GM12891 (cell line): ENCODE results near the gene AQP2.
A peak's percentile ranks its signal among the peaks of the same experiment; 100 is the strongest.

ENCODE experiments used
- DNase-seq: peaks from one replicate; pipeline ENCODE4 v3.0.0; 2011; ENCODE audit warnings: low spot score; ENCODE audit not compliant: insufficient read length
- FAIRE-seq: peaks from 2 replicates; lab custom pipeline; 2011; peaks lifted over from hg19 to GRCh38; lab: Jason Lieb, UNC
- PAX5 ChIP-seq: IDR thresholded peaks from 2 replicates; pipeline ENCODE4 v1.6.1; 2011; ENCODE audit warnings: low read length, moderate library complexity, mild to moderate bottlenecking; ENCODE audit not compliant: insufficient read depth, severe bottlenecking
- POLR2A ChIP-seq: IDR thresholded peaks from 2 replicates; pipeline ENCODE4 v1.6.1; 2011; ENCODE audit warnings: low read depth, low read length, control low read depth
- POLR2AphosphoS5 ChIP-seq: IDR thresholded peaks from 2 replicates; pipeline ENCODE4 v1.6.1; 2011; ENCODE audit warnings: low read depth, low read length, control low read depth
- POU2F2 ChIP-seq: IDR thresholded peaks from 2 replicates; pipeline ENCODE4 v1.6.1; 2011; ENCODE audit warnings: low read depth, mild to moderate bottlenecking, control low read depth, low read length, moderate library complexity
- SPI1 ChIP-seq: IDR thresholded peaks from 2 replicates; pipeline ENCODE4 v1.6.1; 2011; ENCODE audit warnings: low read depth, low read length, control low read depth
- TAF1 ChIP-seq: IDR thresholded peaks from 2 replicates; pipeline ENCODE4 v1.6.1; 2011; ENCODE audit warnings: low read depth, low read length, control low read depth

AQP2 gene

GRCh38 chr12:49961111-49961922, 10.8 kb downstream of the AQP2 start, which contains the start of gene AQP5:
Gene AQP5 (plus strand): TSS chr12:49961872. CDS start chr12:49962018, 146 bp downstream.
- TF ChIP-seq SPI1: no peak
- TF ChIP-seq TAF1: no peak
- no peak for TF ChIP-seq POU2F2
- no peak for TF ChIP-seq PAX5
- TF ChIP-seq POLR2AphosphoS5: no peak
- TF ChIP-seq POLR2A: no peak
- no peak for DNase-seq
- FAIRE-seq: no peak

GRCh38 chr12:49961993-49962764, 11.6 kb downstream of the AQP2 start:
- no peak for FAIRE-seq
- TF ChIP-seq PAX5: no peak
- no peak for TF ChIP-seq SPI1
- no peak for TF ChIP-seq POLR2AphosphoS5
- TF ChIP-seq POU2F2: no peak
- TF ChIP-seq POLR2A: no peak
- TF ChIP-seq TAF1: no peak
- no peak for DNase-seq

- DNase-seq: no peak
- FAIRE-seq: no peak
- no peak for TF ChIP-seq POU2F2
- TF ChIP-seq POLR2AphosphoS5: no peak
- TF ChIP-seq TAF1: no peak
- TF ChIP-seq POLR2A: no peak
- no peak for TF ChIP-seq SPI1
- no peak for TF ChIP-seq PAX5
These were observed 12.6 kb downstream of the AQP2 start for GRCh38 chr12:49962861-49963765.

- no peak for TF ChIP-seq POLR2AphosphoS5
- TF ChIP-seq SPI1: no peak
- TF ChIP-seq POLR2A: no peak
- TF ChIP-seq PAX5: no peak
- no peak for TF ChIP-seq TAF1
- TF ChIP-seq POU2F2: no peak
- no peak for FAIRE-seq
- no peak for DNase-seq
These were observed 13.7 kb downstream of the AQP2 start for GRCh38 chr12:49963976-49964815.

- TF ChIP-seq POU2F2 (no peak), POLR2A (no peak), TAF1 (no peak), POLR2AphosphoS5 (no peak), SPI1 (no peak), PAX5 (no peak)
- FAIRE-seq (no peak), DNase-seq (no peak)
These were observed 14.5 kb downstream of the AQP2 start for GRCh38 chr12:49964849-49965624.

- DNase-seq: no peak
- FAIRE-seq: no peak
- TF ChIP-seq SPI1: no peak
- TF ChIP-seq POU2F2: no peak
- no peak for TF ChIP-seq POLR2AphosphoS5
These were observed 15.3 kb downstream of the AQP2 start for GRCh38 chr12:49965836-49966235.

GRCh38 chr12:49966511-49967041, 16.0 kb downstream of the AQP2 start:
- FAIRE-seq (no peak), DNase-seq (no peak)
- no peak for TF ChIP-seq POU2F2
- no peak for TF ChIP-seq PAX5
- TF ChIP-seq SPI1: no peak
- TF ChIP-seq POLR2AphosphoS5: no peak
- TF ChIP-seq POLR2A: no peak
- TF ChIP-seq TAF1: no peak

GRCh38 chr12:49967042-49967776, 16.7 kb downstream of the AQP2 start:
- FAIRE-seq (peak; percentile 98), DNase-seq (peak; percentile 94)
- no peak for TF ChIP-seq POLR2AphosphoS5
- no peak for TF ChIP-seq PAX5
- no peak for TF ChIP-seq POLR2A
- no peak for TF ChIP-seq SPI1
- TF ChIP-seq POU2F2: no peak
- TF ChIP-seq TAF1: no peak
